Type B pancreatic cell (in vitro differentiated cells): ENCODE results near the gene FRRS1. TPM values are rescaled to one million over a fixed set of nuclear protein-coding genes. Genes with fewer than 3 reads are reported as not detected.
A peak's percentile ranks its signal among the peaks of the same experiment; 100 is the strongest.

Experiments
- DNase-seq: peaks from one replicate; pipeline ENCODE4 v3.0.0; 2021; ENCODE audit warnings: mixed read lengths; ENCODE audit not compliant: unreplicated experiment; ENCODE audit errors: extremely low spot score
- H3K27ac Mint-ChIP-seq: 2 replicates; pipeline ENCODE4 v1.8.0; 2021; ENCODE audit warnings: mild to moderate bottlenecking, mixed read lengths
- H3K27me3 Mint-ChIP-seq: 2 replicates; pipeline ENCODE4 v1.8.0; 2021; ENCODE audit warnings: mixed read lengths
- H3K36me3 Mint-ChIP-seq: 2 replicates; pipeline ENCODE4 v1.8.0; 2021; ENCODE audit warnings: mixed read lengths
- H3K4me1 Mint-ChIP-seq: one replicate; pipeline ENCODE4 v1.8.0; 2021; ENCODE audit warnings: mixed read lengths; ENCODE audit not compliant: unreplicated experiment
- H3K4me3 Mint-ChIP-seq: 2 replicates; pipeline ENCODE4 v1.8.0; 2021; ENCODE audit warnings: mild to moderate bottlenecking, mixed read lengths
- H3K9me3 Mint-ChIP-seq: 2 replicates; pipeline ENCODE4 v1.8.0; 2021; ENCODE audit warnings: mixed read lengths
- CTCF ChIP-seq: fragments of 200-600 bp; sonication (generic); conservative IDR thresholded peaks from 2 replicates; pipeline ENCODE4 v1.5.0; 2021; ENCODE audit warnings: antibody characterized with exemption, mild to moderate bottlenecking
- total RNA-seq: library from RNA; stranded (reverse); gene quantifications from 2 replicates; pipeline ENCODE4 v1.2.1, GENCODE V29; 2021; ENCODE audit warnings: low replicate concordance

Gene FRRS1
- total RNA-seq, 1 donor from 2014 or later: 6.4 TPM

DNA sequence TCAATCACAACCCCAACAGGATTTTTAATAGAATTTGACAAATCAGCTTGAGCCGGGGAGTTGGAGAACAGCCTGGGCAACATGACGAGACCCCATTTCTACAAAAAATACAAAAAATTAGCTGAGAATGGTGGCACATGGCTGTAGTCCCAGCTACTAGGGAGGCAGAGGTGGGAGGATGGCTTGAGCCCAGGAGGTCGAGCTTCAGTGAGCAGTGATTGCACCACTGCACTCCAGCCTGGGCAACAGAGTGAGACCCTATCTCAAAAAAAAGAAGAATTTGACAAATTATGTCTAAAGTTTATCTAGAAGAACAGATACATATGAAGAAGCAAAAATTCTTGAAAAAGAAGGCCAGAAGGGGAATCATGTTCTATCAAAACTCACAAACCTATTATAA, 43.2 kb downstream of the FRRS1 start:
- H3K27me3 Mint-ChIP-seq: no peaks in the 10 kb centered on the region
- no peaks in the 10 kb centered on the region for H3K9me3 Mint-ChIP-seq
- H3K4me3 Mint-ChIP-seq: no peak overlapping the region
- no peaks in the 10 kb centered on the region for H3K36me3 Mint-ChIP-seq
- H3K27ac Mint-ChIP-seq: no peak overlapping the region
- no peak for DNase-seq
- TF ChIP-seq CTCF: no peak
- H3K4me1 Mint-ChIP-seq: peaks cover 6% of the 10 kb centered on the region

GRCh38 chr1:99717005-99717404, 49.4 kb downstream of the FRRS1 start:
- no peak for DNase-seq
- no peaks in the 10 kb centered on the region for H3K4me1 Mint-ChIP-seq
- H3K27ac Mint-ChIP-seq: no peak overlapping the region
- no peaks in the 10 kb centered on the region for H3K9me3 Mint-ChIP-seq
- H3K27me3 Mint-ChIP-seq: no peaks in the 10 kb centered on the region
- no peak overlapping the region for H3K4me3 Mint-ChIP-seq
- H3K36me3 Mint-ChIP-seq: peaks cover 5% of the 10 kb centered on the region
- no peak for TF ChIP-seq CTCF

- peaks cover 5% of the 10 kb centered on the region for H3K36me3 Mint-ChIP-seq
- no peak for TF ChIP-seq CTCF
Measured at GRCh38 chr1:99713006-99713405, 53.4 kb downstream of the FRRS1 start.

DNA sequence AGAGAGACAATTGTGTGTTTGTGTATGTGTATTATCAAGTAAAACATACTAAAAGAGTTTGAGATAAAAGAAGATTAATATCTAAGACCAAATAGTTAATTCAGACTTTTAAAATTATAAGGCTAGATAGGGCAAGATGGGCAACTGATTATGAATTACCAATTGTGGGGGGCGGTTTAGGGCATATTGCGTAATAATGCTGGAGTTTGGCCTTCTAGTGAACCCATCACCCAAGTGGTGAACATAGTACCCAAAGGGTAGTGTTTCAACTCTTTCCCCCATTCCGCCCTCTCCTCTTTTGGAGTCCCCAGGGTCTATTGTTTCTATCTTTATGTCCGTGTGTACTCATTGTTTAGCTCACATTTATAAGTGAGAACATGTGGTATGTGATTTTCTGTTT, 55.4 kb downstream of the FRRS1 start:
- H3K27me3 Mint-ChIP-seq: no peaks in the 10 kb centered on the region
- no peak overlapping the region for H3K4me3 Mint-ChIP-seq
- H3K27ac Mint-ChIP-seq: no peak overlapping the region
- no peak for DNase-seq
- peaks cover 5% of the 10 kb centered on the region for H3K36me3 Mint-ChIP-seq
- no peak for TF ChIP-seq CTCF
- H3K4me1 Mint-ChIP-seq: no peaks in the 10 kb centered on the region
- H3K9me3 Mint-ChIP-seq: no peaks in the 10 kb centered on the region

More at GRCh38 chr1:99713006-99713405, 53.4 kb downstream of the FRRS1 start:
- no peak overlapping the region for H3K4me3 Mint-ChIP-seq
- H3K9me3 Mint-ChIP-seq: no peaks in the 10 kb centered on the region
- no peak for DNase-seq
- H3K4me1 Mint-ChIP-seq: no peaks in the 10 kb centered on the region
- no peak overlapping the region for H3K27ac Mint-ChIP-seq
- H3K27me3 Mint-ChIP-seq: no peaks in the 10 kb centered on the region

DNA sequence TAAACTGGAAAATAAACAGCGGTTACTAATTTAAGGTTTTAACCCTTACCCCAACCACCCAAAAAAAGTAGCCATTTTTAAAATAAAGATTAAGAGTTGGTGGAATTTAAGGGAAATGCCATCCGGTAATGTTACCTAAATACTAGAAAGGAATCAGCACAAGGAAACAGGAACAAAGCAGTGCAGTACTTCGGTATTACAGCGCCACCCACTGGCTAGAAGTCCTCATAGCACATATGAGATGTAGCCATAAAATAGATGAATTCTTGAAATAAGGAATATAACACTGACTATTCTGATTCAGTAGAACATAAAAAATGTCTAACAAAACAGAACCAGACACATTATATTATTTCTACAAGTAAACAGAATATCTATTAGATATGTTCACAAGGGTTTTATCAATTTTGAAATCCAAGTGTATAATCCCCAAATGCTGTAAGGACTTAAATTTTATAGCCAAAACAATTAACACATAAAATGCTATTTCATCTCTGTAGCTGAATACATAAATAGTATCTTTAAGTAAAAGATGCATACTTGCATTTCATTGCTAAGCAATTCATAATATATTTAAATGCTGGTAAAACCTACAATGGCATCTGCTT, 58.8 kb downstream of the FRRS1 start:
- peak; percentile 96 for TF ChIP-seq CTCF
- DNase-seq: no peak
- H3K4me1 Mint-ChIP-seq: no peaks in the 10 kb centered on the region
- H3K36me3 Mint-ChIP-seq: no peaks in the 10 kb centered on the region
- H3K4me3 Mint-ChIP-seq: no peak overlapping the region
- H3K9me3 Mint-ChIP-seq: no peaks in the 10 kb centered on the region
- H3K27me3 Mint-ChIP-seq: no peaks in the 10 kb centered on the region
- H3K27ac Mint-ChIP-seq: no peak overlapping the region

DNA sequence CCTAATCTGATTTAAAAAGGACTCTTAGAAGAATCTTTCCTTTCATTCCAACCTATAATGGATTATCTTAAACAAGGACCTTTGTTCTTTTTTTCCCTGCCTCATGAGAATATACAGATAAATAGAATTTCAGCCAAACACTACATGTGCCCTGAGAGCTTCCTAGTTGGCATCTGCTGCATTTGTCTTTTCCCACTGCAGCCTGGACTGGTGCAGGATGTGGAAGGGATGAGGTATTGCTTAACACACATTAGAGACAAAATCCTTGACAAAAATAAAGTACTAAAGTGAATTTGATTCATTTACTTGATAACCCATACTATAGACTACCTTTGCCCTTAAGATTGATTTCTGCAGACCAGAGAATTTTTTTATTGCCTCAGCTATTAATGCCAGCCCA, 61.0 kb downstream of the FRRS1 start:
- Mint-ChIP-seq H3K4me3 (no peak overlapping the region), H3K4me1 (no peaks in the 10 kb centered on the region), H3K27me3 (no peaks in the 10 kb centered on the region), H3K9me3 (no peaks in the 10 kb centered on the region), H3K36me3 (no peaks in the 10 kb centered on the region), H3K27ac (no peak overlapping the region)
- DNase-seq: no peak
- TF ChIP-seq CTCF: no peak
